ENCODE data around the gene BIRC6. TPM values are rescaled to one million over a fixed set of nuclear protein-coding genes. Genes with fewer than 3 reads are reported as not detected.

The BIRC6 gene
- total and polyA plus RNA-seq, 2 of the 4 experiments (the other 2 are of a cell fraction): 26.5 to 316 TPM

GRCh38 chr2:32668254-32668653 lies 311.4 kb downstream of the BIRC6 start:
- in situ Hi-C loops (cut with MboI; ENCODE audit: low sequenced_read_pairs): no loop called here
- intact Hi-C loops (cut with micrococcal nuclease): no loop called here
- no CpG with 5 or more reads among the region's 1 CpG for WGBS, 2 experiments (ENCODE audit: extremely low coverage in 2 of 2, insufficient read length in 1 of 2)
- ATAC-seq (ENCODE audit: low read depth): no peak
- Histone ChIP-seq H3K9me3 (ENCODE audit: control insufficient read depth, insufficient read depth, low read length) (no peaks in the 10 kb centered on the region), H2BK5ac (ENCODE audit: low read depth, low read length, poor library complexity, severe bottlenecking) (no peak overlapping the region), H2AK9ac (replicated peaks; ENCODE audit: low read depth, low read length, poor library complexity) (no peak overlapping the region), H3K9me1 (ENCODE audit: insufficient read depth, low read length) (no peaks in the 10 kb centered on the region), H2BK20ac (ENCODE audit: low read depth, low read length) (no peak overlapping the region), H3K23ac (ENCODE audit: low read depth, low read length) (no peak overlapping the region), H4K5ac (ENCODE audit: low read depth, low read length) (no peak overlapping the region), H3K4ac (ENCODE audit: low read depth, low read length) (no peak overlapping the region), H3K4me3 (ENCODE audit: insufficient read depth, low read depth, low read length) (no peak overlapping the region), H3K4me2 (ENCODE audit: low read depth, low read length) (no peak overlapping the region), H4K20me1 (ENCODE audit: insufficient read depth, low read length) (no peaks in the 10 kb centered on the region), H3K27ac (ENCODE audit: insufficient read depth, low read length) (no peak overlapping the region), H3K4me1 (ENCODE audit: control insufficient read depth, insufficient read depth, low read length) (no peaks in the 10 kb centered on the region), H2BK120ac (ENCODE audit: low read depth, low read length) (no peak overlapping the region), H3K56ac (ENCODE audit: extremely low read depth, insufficient read depth, low read length) (no peak overlapping the region), H3K27me3 (ENCODE audit: control insufficient read depth, insufficient read depth, low read length) (no peaks in the 10 kb centered on the region), H3K9ac (ENCODE audit: low read depth, low read length) (no peak overlapping the region), H3K36me3 (ENCODE audit: control insufficient read depth, insufficient read depth, low read length) (peaks cover 3% of the 10 kb centered on the region; the same call in 1 of the 2 replicates), H3K14ac (replicated peaks; ENCODE audit: low read depth, low read length) (no peak overlapping the region), H2BK15ac (ENCODE audit: low read depth, low read length) (no peak overlapping the region), H4K91ac (ENCODE audit: insufficient read depth, low read depth, low read length) (no peak overlapping the region), H3K79me1 (ENCODE audit: low read depth in 1 of 2, low read length in 2 of 2) (peaks cover 2% of the 10 kb centered on the region in 2 experiments; a peak in 1 of 4 replicates), H2AFZ (replicated peaks; ENCODE audit: low read length, poor library complexity) (no peak overlapping the region), H4K8ac (ENCODE audit: low read depth in 2 of 2, low read length in 2 of 2) (no peak overlapping the region), H3K18ac (ENCODE audit: low read depth, low read length) (no peak overlapping the region), H2AK5ac (ENCODE audit: low read depth, low read length) (no peak overlapping the region)
- POLR2A ChIA-PET (ENCODE audit: unreplicated experiment): no interaction called here
- CTCF ChIA-PET: no interaction called here
- TF ChIP-seq CTCF (conservative IDR thresholded peaks at IDR 0.05; ENCODE audit: low read depth, low read length): no peak
- TF ChIP-seq POLR2A (IDR thresholded peaks at IDR 0.05; ENCODE audit: low read depth, low read length): no peak
- TF ChIP-seq RFX5 (IDR thresholded peaks at IDR 0.05; ENCODE audit: low read depth, low read length): no peak
- no peak for TF ChIP-seq BHLHE40 (IDR thresholded peaks at IDR 0.05; ENCODE audit: low read depth, low read length)
- TF ChIP-seq RCOR1 (IDR thresholded peaks at IDR 0.05; ENCODE audit: insufficient replicate concordance, low read length): no peak
- TF ChIP-seq CHD1 (IDR thresholded peaks at IDR 0.05; ENCODE audit: low read depth, low read length): no peak
- no peak for TF ChIP-seq SMC3 (IDR thresholded peaks at IDR 0.05; ENCODE audit: low read depth, low read length)
- TF ChIP-seq MXI1 (IDR thresholded peaks at IDR 0.05; ENCODE audit: borderline replicate concordance, low read depth, low read length): no peak
- TF ChIP-seq MAZ (IDR thresholded peaks at IDR 0.05; ENCODE audit: borderline replicate concordance, low read depth, low read length): no peak
- no peak for DNase-seq
- no TSS peak for BruUV-seq (replicated peaks)
- dilution Hi-C loops (cut with HindIII; ENCODE audit: low sequenced_read_pairs, unreplicated experiment): no loop called here

Small RNA genes lying within 50 kb of the gene (microRNA-seq; reads per million reads assigned to microRNA genes)
- gene MIR4765 (ENCODE audit: insufficient read depth in 1 of 2, insufficient read length in 1 of 2, unreplicated experiment in 1 of 2) (0 reads per million in 2 experiments), gene MIR558 (ENCODE audit: insufficient read depth in 1 of 2, insufficient read length in 1 of 2, unreplicated experiment in 1 of 2) (0 reads per million in 2 experiments)

Small RNA genes lying within 50 kb of the gene (small RNA-seq; reads per million reads assigned to genes)
- gene MIR4765 (0 to 2.0 (median 0) reads per million in 5 experiments), gene MIR558 (0 reads per million in 5 experiments)

Other genes starting within 250 kb of the BIRC6 start
- 23.8 and 33.1 TPM in 2 replicates for gene SLC30A6, start 191.2 kb upstream of the BIRC6 start, total RNA-seq (2012; rRNA removed)
- gene SLC30A6, start 191.2 kb upstream of the BIRC6 start, polyA plus RNA-seq (2012; rRNA removed): 8.2 and 9.8 TPM in 2 replicates
- gene NLRC4, start 92.1 kb upstream of the BIRC6 start, total RNA-seq (2012; rRNA removed): not detected in 2 replicates
- gene NLRC4, start 92.1 kb upstream of the BIRC6 start, polyA plus RNA-seq (2012; rRNA removed): not detected in 2 replicates
- gene YIPF4, start 79.1 kb upstream of the BIRC6 start, total RNA-seq (2012; rRNA removed): 3.6 and 15.8 TPM in 2 replicates
- 4.1 and 6.8 TPM in 2 replicates for gene YIPF4, start 79.1 kb upstream of the BIRC6 start, polyA plus RNA-seq (2012; rRNA removed)